Transverse colon (tissue), 4 donors: Measurements from ENCODE around the gene ANO4. TPM values are rescaled to one million over a fixed set of nuclear protein-coding genes. Genes with fewer than 3 reads are reported as not detected.
A peak's percentile ranks its signal among the peaks of the same experiment; 100 is the strongest.

Source experiments
- DNase-seq: peaks from one replicate; pipeline ENCODE4 v3.0.0-alpha.2; 2019
- H3K27ac ChIP-seq, 4 donors: fragments of 200-600 bp; sonication (generic); 2 replicates each; pipeline ENCODE4 v1.5.1; 2016 to 2018; ENCODE audit warnings: inconsistent platforms in 4 of 4
- H3K27me3 ChIP-seq: fragments of 200-600 bp; sonication (generic); 2 replicates; pipeline ENCODE4 v1.5.1; 2017; ENCODE audit warnings: inconsistent platforms
- H3K36me3 ChIP-seq, 4 donors: fragments of 200-600 bp; sonication (generic); 2 replicates each; pipeline ENCODE4 v1.5.1; 2017 to 2019; ENCODE audit warnings: inconsistent platforms in 4 of 4
- H3K4me1 ChIP-seq, 4 donors: fragments of 200-600 bp; sonication (generic); 2 replicates each; pipeline ENCODE4 v1.5.1; 2017 to 2020; ENCODE audit warnings: inconsistent platforms in 4 of 4
- H3K4me3 ChIP-seq, 4 donors: fragments of 200-600 bp; sonication (generic); 1 replicate in 1 of 4; 2 replicates in 3 of 4; pipeline versions ENCODE4 v1.5.1 to v1.6.1; 2017 to 2019; ENCODE audit warnings: inconsistent platforms in 4 of 4
- H3K9me3 ChIP-seq, 2 donors: fragments of 200-600 bp; sonication (generic); 2 replicates each; pipeline ENCODE4 v1.5.1; 2017 to 2019; ENCODE audit warnings: inconsistent platforms in 2 of 2
- CTCF ChIP-seq, 5 experiments: fragments of 200-600 bp in 3 of 5; fragments of 450-650 bp in 2 of 5; sonication (generic) in 3 of 5; IDR thresholded peaks; 1 replicate in 2 of 5; 2 replicates in 3 of 5; pipeline ENCODE4 v1.5.1; 2016 to 2017; ENCODE audit warnings: antibody characterized with exemption in 5 of 5, inconsistent platforms in 3 of 5, mild to moderate bottlenecking in 2 of 5, moderate library complexity in 1 of 5
- EP300 ChIP-seq: sonication (generic); formaldehyde crosslinking; IDR thresholded peaks from one replicate; pipeline ENCODE4 v1.6.1; 2017; ENCODE audit warnings: antibody characterized with exemption, low read depth
- POLR2A ChIP-seq: fragments of 450-650 bp; IDR thresholded peaks from one replicate; pipeline ENCODE4 v1.6.1; 2016; ENCODE audit warnings: antibody characterized with exemption, mild to moderate bottlenecking, moderate library complexity
- POLR2AphosphoS5 ChIP-seq, 3 donors: sonication (generic); formaldehyde crosslinking; IDR thresholded peaks; one replicate each; pipeline ENCODE4 v1.6.1; 2016; ENCODE audit warnings: antibody characterized with exemption in 3 of 3
- WGBS, 2 donors: methylation state at CpG; one replicate each; pipeline ENCODE4 v1.1.5; 2018; ENCODE audit warnings: low coverage in 1 of 2; 5-methylcytosine and 5-hydroxymethylcytosine counted together
- in situ Hi-C, 4 donors: fragments of 200-750 bp; cut with MboI; loops; one replicate each; pipeline versions ENCODE4 v1.15.0 to v1.15.1; 2017; ENCODE audit warnings: low sequenced_read_pairs in 3 of 4, low pct_ligation_motif_present in 1 of 4, low pct_unique_long_range_greater_than_20kb in 1 of 4
- intact Hi-C: fragments of 100-400 bp; cut with DNase I; formaldehyde crosslinking; loops from one replicate; pipeline ENCODE4 v1.15.1; 2023; ENCODE audit warnings: low total_unique reads
- total RNA-seq, 4 donors: library from RNA; depleted of rRNA; stranded (reverse); fragments of >200 nt; gene quantifications; one replicate each; pipeline ENCODE4 v1.1.0, GENCODE V29; 2016

Gene ANO4
- total RNA-seq, 4 donors from 2014 or later, result 0.14 TPM; not detected in 3

- TF ChIP-seq POLR2AphosphoS5 (IDR thresholded peaks at IDR 0.05) (no peak), EP300 (no peak), POLR2A (no peak), CTCF (IDR thresholded peaks at IDR 0.05) (no peak)
- DNase-seq, result no peak
- intact Hi-C loops (no loop called here), in situ Hi-C loops (no loop called here)
- H3K36me3 ChIP-seq, result no peaks in the 10 kb centered on the region
- H3K27me3 ChIP-seq, result no peaks in the 10 kb centered on the region
- WGBS, 2 donors, result 62 to 65% methylated on average over 5 to 7 of the region's 7 CpGs
- H3K4me3 ChIP-seq, result no peak overlapping the region
- H3K4me1 ChIP-seq, result peaks cover 0 to 6% (median 0%) of the 10 kb centered on the region in 4 donors
- no peaks in the 10 kb centered on the region for H3K9me3 ChIP-seq
- H3K27ac ChIP-seq, result no peak overlapping the region
Measured at GRCh38 chr12:101074940-101075680, 280.5 kb downstream of the ANO4 start.

GRCh38 chr12:101076921-101077320 lies 282.3 kb downstream of the ANO4 start:
- Histone ChIP-seq H3K36me3 (no peaks in the 10 kb centered on the region), H3K4me1 (peaks cover 0 to 6% (median 0%) of the 10 kb centered on the region in 4 donors), H3K27me3 (no peaks in the 10 kb centered on the region), H3K9me3 (no peaks in the 10 kb centered on the region), H3K4me3 (no peak overlapping the region), H3K27ac (no peak overlapping the region)
- in situ Hi-C loops (no loop called here), intact Hi-C loops (no loop called here)
- WGBS, 2 donors, result 45% methylated on average over 4 of the region's 4 CpGs; no CpG with 5 or more reads in 1 of the 2 donors
- TF ChIP-seq POLR2AphosphoS5 (IDR thresholded peaks at IDR 0.05) (peak in 1 of 3 donors; percentile 16), CTCF (IDR thresholded peaks at IDR 0.05) (no peak)
- no peak for DNase-seq

GRCh38 chr12:101077791-101078528 lies 283.4 kb downstream of the ANO4 start:
- Histone ChIP-seq H3K9me3 (no peaks in the 10 kb centered on the region), H3K4me1 (peaks cover 0 to 6% (median 0%) of the 10 kb centered on the region in 4 donors), H3K4me3 (no peak overlapping the region), H3K36me3 (no peaks in the 10 kb centered on the region), H3K27me3 (no peaks in the 10 kb centered on the region), H3K27ac (no peak overlapping the region)
- DNase-seq, result no peak
- in situ Hi-C loops, result no loop called here
- 72 to 85% methylated on average over 3 of the region's 3 CpGs for WGBS, 2 donors
- intact Hi-C loops, result no loop called here
- no peak for TF ChIP-seq POLR2AphosphoS5 (IDR thresholded peaks at IDR 0.05)
- no peak for TF ChIP-seq CTCF (IDR thresholded peaks at IDR 0.05)
- TF ChIP-seq EP300, result no peak
- TF ChIP-seq POLR2A, result no peak

GRCh38 chr12:101078536-101079285 lies 284.1 kb downstream of the ANO4 start:
- Histone ChIP-seq H3K36me3 (no peaks in the 10 kb centered on the region), H3K4me3 (no peak overlapping the region), H3K27ac (no peak overlapping the region), H3K9me3 (no peaks in the 10 kb centered on the region), H3K4me1 (peaks cover 0 to 6% (median 0%) of the 10 kb centered on the region in 4 donors), H3K27me3 (no peaks in the 10 kb centered on the region)
- intact Hi-C loops (no loop called here), in situ Hi-C loops (no loop called here)
- DNase-seq, result no peak
- TF ChIP-seq CTCF (IDR thresholded peaks at IDR 0.05), result no peak
- TF ChIP-seq EP300, result no peak
- TF ChIP-seq POLR2A, result no peak
- TF ChIP-seq POLR2AphosphoS5 (IDR thresholded peaks at IDR 0.05), result no peak
- 64 to 85% methylated on average over 6 of the region's 6 CpGs for WGBS, 2 donors
